Neural cell (in vitro differentiated cells): ENCODE measurements around the gene MGAT5B. TPM values are rescaled to one million over a fixed set of nuclear protein-coding genes. Genes with fewer than 3 reads are reported as not detected.

ENCODE experiments used
- H2AFZ ChIP-seq: fragments of 200-600, 300-800 bp; sonication (generic), shearing (Covaris generic); 2 replicates; pipeline ENCODE4 v1.6.0; 2014; ENCODE audit warnings: low read depth, mild to moderate bottlenecking, antibody characterized with exemption, low read length, moderate library complexity
- H3F3A ChIP-seq: fragments of 200-600 bp; shearing (Covaris generic); 2 replicates; pipeline ENCODE4 v1.6.1; 2016; ENCODE audit warnings: mild to moderate bottlenecking, moderate library complexity, mixed read lengths, antibody characterized with exemption, low read length; ENCODE audit not compliant: insufficient read depth, poor library complexity, severe bottlenecking
- H3K27ac ChIP-seq: fragments of 200-600, 300-800 bp; sonication (generic), shearing (Covaris generic); 2 replicates; pipeline ENCODE4 v1.5.1; 2014; ENCODE audit warnings: mild to moderate bottlenecking, low read length, moderate library complexity
- H3K27me3 ChIP-seq: fragments of 300-800, 200-600 bp; sonication (generic), shearing (Covaris generic); 2 replicates; pipeline ENCODE4 v1.6.0; 2014; ENCODE audit warnings: mild to moderate bottlenecking, low read depth, low read length, moderate library complexity; ENCODE audit not compliant: insufficient read depth
- H3K36me3 ChIP-seq: fragments of 300-800, 200-600 bp; sonication (generic), shearing (Covaris generic); 2 replicates; pipeline ENCODE4 v1.5.1; 2014; ENCODE audit warnings: mild to moderate bottlenecking, antibody characterized with exemption, low read length, moderate library complexity; ENCODE audit not compliant: insufficient read depth
- H3K4me2 ChIP-seq: fragments of 300-800, 200-600 bp; sonication (generic), shearing (Covaris generic); 2 replicates; pipeline ENCODE4 v1.6.0; 2014; ENCODE audit warnings: mild to moderate bottlenecking, low read length
- H3K4me3 ChIP-seq: fragments of 300-800, 200-600 bp; sonication (generic), shearing (Covaris generic); 2 replicates; pipeline ENCODE4 v1.5.1; 2014; ENCODE audit warnings: mild to moderate bottlenecking, low read length, moderate library complexity
- H3K79me2 ChIP-seq: fragments of 200-600 bp; shearing (Covaris generic); replicated peaks from 2 replicates; pipeline ENCODE4 v1.6.0; 2014; ENCODE audit warnings: mild to moderate bottlenecking, low read length, moderate library complexity; ENCODE audit not compliant: insufficient read depth
- H3K9ac ChIP-seq: fragments of 300-800, 200-600 bp; sonication (generic), shearing (Covaris generic); 2 replicates; pipeline ENCODE4 v1.6.1; 2016; ENCODE audit warnings: mild to moderate bottlenecking, low read length, mixed read lengths
- H3K9me2 ChIP-seq: fragments of 200-600 bp; shearing (Covaris generic); 2 replicates; pipeline ENCODE4 v1.6.1; 2016; ENCODE audit warnings: mild to moderate bottlenecking, low read length, mixed read lengths; ENCODE audit not compliant: insufficient read depth
- H3K9me3 ChIP-seq: fragments of 200-600, 300-800 bp; sonication (generic), shearing (Covaris generic); 2 replicates; pipeline ENCODE4 v1.6.1; 2016; ENCODE audit warnings: mild to moderate bottlenecking, mixed run types, low read length, moderate library complexity, mixed read lengths
- H4K20me1 ChIP-seq: fragments of 200-600 bp; shearing (Covaris generic); 2 replicates; pipeline ENCODE4 v1.6.1; 2016; ENCODE audit warnings: mild to moderate bottlenecking, mixed run types; ENCODE audit not compliant: insufficient read depth
- EP300 ChIP-seq: fragments of 450-650 bp; conservative IDR thresholded peaks from 2 replicates; pipeline ENCODE4 v1.6.1; 2014; ENCODE audit warnings: antibody characterized with exemption, mild to moderate bottlenecking, moderate library complexity; ENCODE audit not compliant: poor library complexity, severe bottlenecking
- EZH2 ChIP-seq: fragments of 200-600, 300-800 bp; shearing (Covaris generic), sonication (generic); IDR thresholded peaks from 2 replicates; pipeline ENCODE4 v1.6.1; 2014; ENCODE audit warnings: antibody characterized with exemption, low read length, borderline replicate concordance, mild to moderate bottlenecking; ENCODE audit not compliant: insufficient read depth, poor library complexity, severe bottlenecking
- MXI1 ChIP-seq: fragments of 450-650 bp; conservative IDR thresholded peaks from 2 replicates; pipeline ENCODE4 v1.6.1; 2014; ENCODE audit warnings: antibody characterized with exemption, mild to moderate bottlenecking; ENCODE audit not compliant: poor library complexity, severe bottlenecking
- POLR2AphosphoS5 ChIP-seq: IDR thresholded peaks from 2 replicates; pipeline ENCODE4 v1.6.1; 2012
- RAD21 ChIP-seq: fragments of 450-650 bp; conservative IDR thresholded peaks from 2 replicates; pipeline ENCODE4 v1.6.1; 2014; ENCODE audit warnings: antibody characterized with exemption, mild to moderate bottlenecking, moderate library complexity
- REST ChIP-seq: IDR thresholded peaks from 2 replicates; pipeline ENCODE4 v1.6.1; 2012; ENCODE audit warnings: borderline replicate concordance
- SMC3 ChIP-seq: fragments of 450-650 bp; conservative IDR thresholded peaks from 2 replicates; pipeline ENCODE4 v1.6.1; 2014; ENCODE audit warnings: antibody characterized with exemption, mild to moderate bottlenecking, moderate library complexity; ENCODE audit not compliant: poor library complexity
- TAF1 ChIP-seq: IDR thresholded peaks from 2 replicates; pipeline ENCODE4 v1.6.1; 2012; ENCODE audit warnings: low read depth
- polyA plus RNA-seq: library from polyadenylated mRNA; depleted of rRNA; stranded (reverse); fragments of >200 nt; gene quantifications from 2 replicates; pipeline ENCODE4 v1.2.3, GENCODE V29; 2014
- TF ChIP-seq, protein P1 (sequence below): fragments of 450-650 bp; IDR thresholded peaks from 2 replicates; pipeline ENCODE4 v1.5.1; 2014; ENCODE audit warnings: antibody characterized with exemption, mild to moderate bottlenecking, moderate library complexity; ENCODE audit not compliant: poor library complexity, severe bottlenecking

MGAT5B gene
- polyA plus RNA-seq, 1 donor from 2014 or later, result 8.8 TPM

- Histone ChIP-seq H4K20me1 (no peaks in the 10 kb centered on the region), H3K27ac (no peak overlapping the region), H3K79me2 (no peaks in the 10 kb centered on the region), H3F3A (no peaks in the 10 kb centered on the region), H3K36me3 (no peaks in the 10 kb centered on the region), H3K9ac (no peak overlapping the region), H3K9me2 (no peaks in the 10 kb centered on the region), H3K27me3 (peaks cover 26% of the 10 kb centered on the region), H2AFZ (no peak overlapping the region), H3K4me2 (no peak overlapping the region), H3K4me3 (no peak overlapping the region), H3K9me3 (no peaks in the 10 kb centered on the region)
- TF ChIP-seq SMC3 (no peak), EP300 (no peak), TAF1 (no peak), MXI1 (no peak), POLR2AphosphoS5 (no peak), REST (no peak), EZH2 (no peak)
These were observed 24.3 kb upstream of the MGAT5B start for GRCh38 chr17:76843703-76844484.

DNA sequence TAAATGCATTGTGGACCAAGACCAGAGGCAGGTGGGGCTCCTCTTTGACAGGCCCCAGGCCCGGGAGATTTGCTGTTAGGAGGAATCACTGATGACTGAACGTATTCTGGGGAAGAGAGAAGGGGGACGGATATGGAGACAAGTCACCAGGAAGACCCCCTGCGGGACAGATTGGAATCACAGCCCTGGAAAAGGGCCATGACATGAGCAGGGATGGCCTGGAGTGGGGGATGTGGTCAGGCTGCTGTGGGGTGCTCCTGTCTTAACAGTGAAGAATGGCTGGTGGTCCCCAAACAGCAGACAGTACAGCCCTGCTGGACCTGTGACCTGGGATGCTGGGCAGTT, 23.7 kb upstream of the MGAT5B start:
- Histone ChIP-seq H2AFZ (no peak overlapping the region), H3K9me3 (no peaks in the 10 kb centered on the region), H3K79me2 (no peaks in the 10 kb centered on the region), H3K27me3 (peaks cover 21% of the 10 kb centered on the region), H3K9ac (no peak overlapping the region), H3K4me2 (no peak overlapping the region), H3K4me3 (no peak overlapping the region), H3K9me2 (no peaks in the 10 kb centered on the region), H4K20me1 (no peaks in the 10 kb centered on the region), H3K27ac (no peak overlapping the region), H3F3A (no peaks in the 10 kb centered on the region), H3K36me3 (no peaks in the 10 kb centered on the region)
- no peak for TF ChIP-seq EZH2
- TF ChIP-seq TAF1, result no peak
- TF ChIP-seq, protein P1, sequence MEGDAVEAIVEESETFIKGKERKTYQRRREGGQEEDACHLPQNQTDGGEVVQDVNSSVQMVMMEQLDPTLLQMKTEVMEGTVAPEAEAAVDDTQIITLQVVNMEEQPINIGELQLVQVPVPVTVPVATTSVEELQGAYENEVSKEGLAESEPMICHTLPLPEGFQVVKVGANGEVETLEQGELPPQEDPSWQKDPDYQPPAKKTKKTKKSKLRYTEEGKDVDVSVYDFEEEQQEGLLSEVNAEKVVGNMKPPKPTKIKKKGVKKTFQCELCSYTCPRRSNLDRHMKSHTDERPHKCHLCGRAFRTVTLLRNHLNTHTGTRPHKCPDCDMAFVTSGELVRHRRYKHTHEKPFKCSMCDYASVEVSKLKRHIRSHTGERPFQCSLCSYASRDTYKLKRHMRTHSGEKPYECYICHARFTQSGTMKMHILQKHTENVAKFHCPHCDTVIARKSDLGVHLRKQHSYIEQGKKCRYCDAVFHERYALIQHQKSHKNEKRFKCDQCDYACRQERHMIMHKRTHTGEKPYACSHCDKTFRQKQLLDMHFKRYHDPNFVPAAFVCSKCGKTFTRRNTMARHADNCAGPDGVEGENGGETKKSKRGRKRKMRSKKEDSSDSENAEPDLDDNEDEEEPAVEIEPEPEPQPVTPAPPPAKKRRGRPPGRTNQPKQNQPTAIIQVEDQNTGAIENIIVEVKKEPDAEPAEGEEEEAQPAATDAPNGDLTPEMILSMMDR, result no peak
- TF ChIP-seq EP300, result no peak
- TF ChIP-seq REST, result no peak
- no peak for TF ChIP-seq RAD21
- no peak for TF ChIP-seq MXI1
- no peak for TF ChIP-seq SMC3
- TF ChIP-seq POLR2AphosphoS5, result no peak
